HepG2 (cell line): Measurements from ENCODE around the gene ZBTB48. TPM values are rescaled to one million over a fixed set of nuclear protein-coding genes. Genes with fewer than 3 reads are reported as not detected.
A peak's percentile ranks its signal among the peaks of the same experiment; 100 is the strongest.

ENCODE experiments used
- BORCS8-MEF2B ChIP-seq: sonication (generic); formaldehyde crosslinking; IDR thresholded peaks from 2 replicates; pipeline ENCODE4 v1.8.0; 2022; ENCODE audit warnings: mild to moderate bottlenecking, missing genetic modification reagents
- CREB3 ChIP-seq: sonication (generic); formaldehyde crosslinking; IDR thresholded peaks from 2 replicates; pipeline ENCODE4 v1.5.0; 2020; ENCODE audit warnings: missing genetic modification reagents
- GATAD1 ChIP-seq: IDR thresholded peaks from 2 replicates; pipeline ENCODE4 v1.6.1; 2016; ENCODE audit warnings: missing genetic modification reagents, missing compliant biosample characterization
- IRF2 ChIP-seq: IDR thresholded peaks from 2 replicates; pipeline ENCODE4 v1.6.1; 2018; ENCODE audit warnings: missing genetic modification reagents, missing compliant biosample characterization
- MAF1 ChIP-seq: sonication (generic); formaldehyde crosslinking; IDR thresholded peaks from 2 replicates; pipeline ENCODE4 v1.5.0; 2020; ENCODE audit warnings: missing genetic modification reagents, borderline replicate concordance
- MED8 ChIP-seq: sonication (generic); formaldehyde crosslinking; IDR thresholded peaks from 2 replicates; pipeline ENCODE4 v1.8.1; 2023; ENCODE audit warnings: mild to moderate bottlenecking, missing genetic modification reagents; ENCODE audit not compliant: insufficient replicate concordance
- POLR2A ChIP-seq, 2 experiments: IDR thresholded peaks; 2 replicates each; pipeline ENCODE4 v1.6.1; 2011; ENCODE audit warnings: low read depth in 2 of 2, low read length in 2 of 2, mild to moderate bottlenecking in 1 of 2, moderate library complexity in 1 of 2; ENCODE audit not compliant: insufficient read depth in 1 of 2
- RBFOX2 ChIP-seq: fragments of 200-400 bp; formaldehyde crosslinking; IDR thresholded peaks from 2 replicates; pipeline ENCODE4 v1.6.1; 2017; ENCODE audit warnings: low read depth, mild to moderate bottlenecking, low read length
- RFX3 ChIP-seq: IDR thresholded peaks from 2 replicates; pipeline ENCODE4 v1.6.1; 2016; ENCODE audit warnings: missing biosample characterization, missing genetic modification reagents
- SMARCE1 ChIP-seq: fragments of 450-650 bp; IDR thresholded peaks from 2 replicates; pipeline ENCODE4 v1.6.1; 2017; ENCODE audit warnings: borderline replicate concordance
- SOX5 ChIP-seq: IDR thresholded peaks from 2 replicates; pipeline ENCODE4 v1.6.1; 2016; ENCODE audit warnings: borderline replicate concordance
- TARDBP ChIP-seq: sonication (generic); formaldehyde crosslinking; IDR thresholded peaks from 2 replicates; pipeline ENCODE4 v1.8.0; 2022; ENCODE audit warnings: mild to moderate bottlenecking, missing genetic modification reagents
- TBX2 ChIP-seq: sonication (generic); formaldehyde crosslinking; IDR thresholded peaks from 2 replicates; pipeline ENCODE4 v1.5.0; 2020; ENCODE audit warnings: missing genetic modification reagents, mild to moderate bottlenecking, borderline replicate concordance
- ZFP36 ChIP-seq: fragments of 150-350 bp; IDR thresholded peaks from 2 replicates; pipeline ENCODE4 v1.6.1; 2018; ENCODE audit warnings: borderline replicate concordance, low read length, low read depth; ENCODE audit not compliant: partially characterized antibody
- ZFP37 ChIP-seq: sonication (generic); formaldehyde crosslinking; IDR thresholded peaks from 2 replicates; pipeline ENCODE4 v1.4.0; 2020; ENCODE audit warnings: missing genetic modification reagents, borderline replicate concordance
- ZMAT3 ChIP-seq: sonication (generic); formaldehyde crosslinking; conservative IDR thresholded peaks from 2 replicates; pipeline ENCODE4 v1.7.0; 2021; ENCODE audit warnings: missing genetic modification reagents
- ZNF121 ChIP-seq: sonication (generic); formaldehyde crosslinking; IDR thresholded peaks from 2 replicates; pipeline ENCODE4 v1.5.0; 2020; ENCODE audit warnings: mild to moderate bottlenecking, missing genetic modification reagents
- ZNF232 ChIP-seq: sonication (generic); formaldehyde crosslinking; IDR thresholded peaks from 2 replicates; pipeline ENCODE4 v1.4.0; 2020; ENCODE audit warnings: missing genetic modification reagents, borderline replicate concordance
- ZNF234 ChIP-seq: sonication (generic); formaldehyde crosslinking; conservative IDR thresholded peaks from 2 replicates; pipeline ENCODE4 v1.5.1; 2020; ENCODE audit warnings: mild to moderate bottlenecking, missing genetic modification reagents
- ZNF30 ChIP-seq: sonication (generic); formaldehyde crosslinking; IDR thresholded peaks from 2 replicates; pipeline ENCODE4 v1.5.0; 2020; ENCODE audit warnings: mild to moderate bottlenecking, missing genetic modification reagents
- ZNF383 ChIP-seq: sonication (generic); formaldehyde crosslinking; IDR thresholded peaks from 2 replicates; pipeline ENCODE4 v1.4.0; 2020; ENCODE audit warnings: missing genetic modification reagents, mild to moderate bottlenecking, borderline replicate concordance
- ZNF446 ChIP-seq: sonication (generic); formaldehyde crosslinking; IDR thresholded peaks from 2 replicates; pipeline ENCODE4 v1.5.0; 2020; ENCODE audit warnings: mild to moderate bottlenecking, missing genetic modification reagents
- ZNF543 ChIP-seq: sonication (generic); formaldehyde crosslinking; IDR thresholded peaks from 2 replicates; pipeline ENCODE4 v1.4.0; 2020; ENCODE audit warnings: mild to moderate bottlenecking, missing genetic modification reagents
- ZNF576 ChIP-seq: sonication (generic); formaldehyde crosslinking; IDR thresholded peaks from 2 replicates; pipeline ENCODE4 v1.4.0; 2020; ENCODE audit warnings: mild to moderate bottlenecking, missing genetic modification reagents
- ZNF609 ChIP-seq: sonication (generic); formaldehyde crosslinking; IDR thresholded peaks from 2 replicates; pipeline ENCODE4 v1.4.0; 2020; ENCODE audit warnings: mild to moderate bottlenecking, missing genetic modification reagents, borderline replicate concordance
- ZNF761 ChIP-seq: sonication (generic); formaldehyde crosslinking; conservative IDR thresholded peaks from 2 replicates; pipeline ENCODE4 v1.4.0; 2020; ENCODE audit warnings: mild to moderate bottlenecking, missing genetic modification reagents
- ZNF766 ChIP-seq: sonication (generic); formaldehyde crosslinking; IDR thresholded peaks from 2 replicates; pipeline ENCODE4 v1.5.0; 2020; ENCODE audit warnings: missing genetic modification reagents, borderline replicate concordance
- polyA plus RNA-seq, 8 experiments: library from polyadenylated mRNA; depleted of rRNA in 3 of 8; stranded (reverse) in 7 of 8; unstranded in 1 of 8; fragments of >200 nt; fragmentation: Illumina TruSeq in 4 of 8; extraction: Trizol in 4 of 8; gene quantifications; 2 replicates each; pipeline versions ENCODE4 v1.2.1 to v1.2.3, GENCODE V29; 2011 to 2016; ENCODE audit warnings: low read depth in 4 of 8, missing spikeins in 1 of 8, mixed read lengths in 1 of 8; ENCODE audit not compliant: insufficient read depth in 1 of 8
- total RNA-seq, 5 experiments: library from RNA; depleted of rRNA; stranded (reverse); fragments of >200 nt; fragmentation: Illumina TruSeq; extraction: Trizol; gene quantifications; 2 replicates each; pipeline ENCODE4 v1.2.3, GENCODE V29; 2016; ENCODE audit warnings: low read depth in 1 of 5

ZBTB48 gene
- total and polyA plus RNA-seq, 2 of the 13 experiments (the other 11 are each of a cell fraction or from before 2014, with no cell fraction given) = 13.0 to 17.1 TPM

DNA sequence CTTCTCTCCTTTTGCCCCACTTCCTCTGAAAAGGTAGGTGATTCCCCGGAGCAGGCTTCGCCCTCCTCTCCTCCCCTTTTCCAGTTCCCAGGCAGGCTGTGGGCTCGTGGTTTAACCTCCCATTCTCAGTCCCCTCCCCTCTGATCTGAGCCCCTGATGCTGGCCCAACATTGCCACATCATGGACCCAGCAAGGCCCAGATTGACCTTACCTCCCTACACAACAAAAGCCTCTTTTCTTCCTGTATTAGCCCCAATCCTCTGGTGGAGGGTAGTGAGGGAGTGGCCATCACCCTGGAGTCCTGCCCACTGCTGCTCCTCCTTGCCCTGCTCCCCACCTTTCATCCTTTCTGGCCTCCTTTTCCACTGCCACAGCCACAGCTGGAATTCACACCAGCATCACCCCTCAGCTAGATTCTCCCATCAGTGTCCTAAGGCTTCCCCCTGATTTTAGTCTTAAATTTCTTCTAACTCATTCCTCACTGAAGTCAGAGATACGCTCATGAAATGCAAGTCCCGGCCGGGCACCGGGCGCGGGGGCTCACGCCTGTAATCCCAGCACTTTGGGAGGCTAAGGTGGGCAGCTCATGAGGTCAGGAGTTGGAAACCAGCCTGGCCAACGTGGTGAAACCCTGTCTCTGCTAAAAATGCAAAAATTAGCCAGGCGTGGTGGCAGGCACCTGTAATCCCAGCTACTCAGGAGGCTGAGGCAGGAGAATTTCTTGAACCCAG, 7.0 kb upstream of the ZBTB48 start (continued):
- TF ChIP-seq ZNF576 (no peak), TBX2 (CRISPR knock-in tag) (0 out of 2 replicates have a peak, but pooled peaks have one; percentile 39), RFX3 (CRISPR knock-in tag) (no peak), ZNF766 (CRISPR knock-in tag) (no peak), ZNF383 (CRISPR knock-in tag) (no peak), ZFP37 (CRISPR knock-in tag) (no peak), BORCS8-MEF2B (no peak), CREB3 (CRISPR knock-in tag) (no peak), POLR2A (IDR thresholded peaks at IDR 0.05; ENCODE audit: insufficient read depth in 1 of 2, low read depth in 2 of 2, low read length in 2 of 2) (no peak), MED8 (no peak), SOX5 (CRISPR knock-in tag) (no peak; the same call in 1 of the 2 replicates), ZNF234 (CRISPR knock-in tag) (no peak), SMARCE1 (no peak), ZNF232 (CRISPR knock-in tag) (no peak), MAF1 (CRISPR knock-in tag) (no peak), GATAD1 (CRISPR knock-in tag) (no peak), TARDBP (CRISPR knock-in tag) (no peak; the same call in 1 of the 2 replicates), ZNF543 (CRISPR knock-in tag) (no peak), ZNF609 (CRISPR knock-in tag) (no peak), ZNF30 (CRISPR knock-in tag) (no peak), IRF2 (no peak), ZMAT3 (no peak), ZFP36 (no peak), ZNF761 (0 out of 2 replicates have a peak, but pooled peaks have one; percentile 29), ZNF446 (CRISPR knock-in tag) (no peak), ZNF121 (CRISPR knock-in tag) (no peak), RBFOX2 (no peak)
